ENCODE results near the gene RNF10. TPM values are rescaled to one million over a fixed set of nuclear protein-coding genes. Genes with fewer than 3 reads are reported as not detected.
"Not testable (repeated sequence)": the region's sequence is repeated elsewhere in the genome, so short reads cannot be mapped to it uniquely, and the experiment has no call there.

Gene RNF10
- total RNA-seq, 1 donor from 2014 or later, result 181 TPM

GRCh38 chr12:120614848-120615247 is 80.7 kb downstream of the RNF10 start:
- Mint-ChIP-seq H3K4me1 (ENCODE audit: low read depth) (peaks cover 6% of the 10 kb centered on the region), H3K36me3 (ENCODE audit: low read depth) (no peaks in the 10 kb centered on the region), H3K4me3 (no peak overlapping the region), H3K27me3 (ENCODE audit: insufficient read depth) (peaks cover 15% of the 10 kb centered on the region), H3K9me3 (no peaks in the 10 kb centered on the region), H3K27ac (no peak overlapping the region)
- DNase-seq (ENCODE audit: low spot score), result no peak
- intact Hi-C loops (cut with micrococcal nuclease), result no loop called here

DNA sequence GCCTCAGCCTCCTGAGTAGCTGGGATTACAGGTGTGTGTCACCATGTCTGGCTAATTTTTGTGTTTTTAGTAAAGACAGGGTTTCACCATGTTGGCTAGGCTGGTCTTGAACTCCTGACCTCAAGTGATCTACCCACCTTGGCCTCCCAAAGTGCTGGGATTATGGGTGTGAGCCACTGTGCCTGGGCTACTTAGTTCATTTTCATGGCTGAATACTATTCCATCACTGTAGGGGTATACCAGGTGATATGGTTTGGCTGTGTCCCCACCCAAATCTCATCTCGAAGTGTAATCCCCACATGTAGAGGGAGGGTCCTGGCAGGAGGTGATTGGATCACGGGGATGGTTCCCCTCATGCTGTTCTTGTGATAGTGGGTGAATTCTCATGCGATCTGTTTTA is 83.0 kb downstream of the RNF10 start:
- intact Hi-C loops (cut with micrococcal nuclease); H3K36me3 Mint-ChIP-seq (ENCODE audit: low read depth); H3K9me3 Mint-ChIP-seq; H3K27ac Mint-ChIP-seq; DNase-seq (ENCODE audit: low spot score); H3K4me3 Mint-ChIP-seq; H3K4me1 Mint-ChIP-seq (ENCODE audit: low read depth): not testable (repeated sequence)
- peaks cover 23% of the 10 kb centered on the region for H3K27me3 Mint-ChIP-seq (ENCODE audit: insufficient read depth)

- intact Hi-C loops (cut with micrococcal nuclease); H3K9me3 Mint-ChIP-seq; DNase-seq (ENCODE audit: low spot score); H3K36me3 Mint-ChIP-seq (ENCODE audit: low read depth); H3K4me1 Mint-ChIP-seq (ENCODE audit: low read depth); H3K27ac Mint-ChIP-seq; H3K4me3 Mint-ChIP-seq: not testable (repeated sequence)
- H3K27me3 Mint-ChIP-seq (ENCODE audit: insufficient read depth), result peaks cover 23% of the 10 kb centered on the region
These were observed 83.6 kb downstream of the RNF10 start for GRCh38 chr12:120617767-120618166.

DNA sequence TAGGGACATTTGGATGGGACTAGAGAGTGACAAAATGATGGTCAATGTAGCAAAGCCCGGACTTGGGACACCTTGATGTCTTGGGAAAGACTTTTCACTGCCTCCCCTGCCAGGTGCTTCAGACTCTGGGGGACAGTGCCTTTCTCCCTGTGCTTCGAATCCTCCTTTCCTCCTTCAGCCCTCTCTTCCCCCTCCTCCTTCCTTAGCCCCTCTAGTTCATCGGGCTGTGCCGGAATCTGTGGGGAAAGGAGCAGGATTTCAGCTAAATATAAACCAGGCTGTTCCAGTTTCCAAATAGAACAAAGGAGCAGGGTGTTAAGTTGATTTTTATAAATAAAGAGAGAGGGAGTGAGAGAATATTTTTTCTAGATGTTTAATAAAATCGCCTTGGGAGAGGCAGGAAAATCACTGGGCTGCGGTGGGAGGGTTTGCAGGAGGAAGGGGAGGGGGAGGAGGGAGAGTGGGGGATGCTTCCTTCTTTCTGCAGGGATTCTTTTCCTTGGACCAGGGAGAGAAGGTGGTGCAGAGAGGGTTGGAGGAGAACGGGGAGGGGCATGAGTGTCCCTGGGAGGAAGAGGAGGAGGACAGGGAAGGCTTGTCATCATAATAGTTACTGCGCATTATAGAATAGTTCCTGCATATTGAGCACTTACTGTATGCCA is 84.9 kb downstream of the RNF10 start:
- no peak overlapping the region for H3K4me3 Mint-ChIP-seq
- H3K36me3 Mint-ChIP-seq (ENCODE audit: low read depth), result no peaks in the 10 kb centered on the region
- H3K4me1 Mint-ChIP-seq (ENCODE audit: low read depth), result peaks cover 6% of the 10 kb centered on the region
- H3K27me3 Mint-ChIP-seq (ENCODE audit: insufficient read depth), result peaks cover 26% of the 10 kb centered on the region
- no peak for DNase-seq (ENCODE audit: low spot score)
- H3K27ac Mint-ChIP-seq, result no peak overlapping the region
- H3K9me3 Mint-ChIP-seq, result no peaks in the 10 kb centered on the region
- intact Hi-C loops (cut with micrococcal nuclease), result no loop called here

DNA sequence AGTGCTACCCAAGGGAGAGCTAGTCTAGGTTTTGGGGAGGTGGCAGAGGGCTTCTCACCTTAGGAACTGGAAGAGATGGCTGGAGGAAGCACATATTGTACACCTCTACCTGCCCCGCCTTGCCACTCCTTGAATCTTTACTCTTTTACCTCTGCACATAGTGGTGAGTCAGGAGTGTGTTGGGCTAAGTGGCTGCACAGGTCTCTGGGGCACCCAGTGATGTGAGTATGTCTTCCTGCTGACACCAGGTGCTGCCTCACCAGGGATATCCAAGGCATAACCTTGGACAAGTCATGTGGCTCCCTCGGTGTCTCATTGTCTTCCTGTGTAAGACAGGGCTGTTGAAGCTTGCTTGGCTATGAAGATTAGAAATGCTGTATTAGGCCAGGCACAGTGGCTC is 86.5 kb downstream of the RNF10 start:
- intact Hi-C loops (cut with micrococcal nuclease), result no loop called here
- Mint-ChIP-seq H3K27ac (no peak overlapping the region), H3K4me3 (no peak overlapping the region), H3K36me3 (ENCODE audit: low read depth) (no peaks in the 10 kb centered on the region), H3K27me3 (ENCODE audit: insufficient read depth) (peaks cover 30% of the 10 kb centered on the region), H3K4me1 (ENCODE audit: low read depth) (peaks cover 6% of the 10 kb centered on the region), H3K9me3 (no peaks in the 10 kb centered on the region)
- DNase-seq (ENCODE audit: low spot score), result no peak

GRCh38 chr12:120625557-120626419 is 91.6 kb downstream of the RNF10 start:
- no peak overlapping the region for H3K4me3 Mint-ChIP-seq
- intact Hi-C loops (cut with micrococcal nuclease), result no loop called here
- no peaks in the 10 kb centered on the region for H3K36me3 Mint-ChIP-seq (ENCODE audit: low read depth)
- H3K27ac Mint-ChIP-seq, result no peak overlapping the region
- no peak for DNase-seq (ENCODE audit: low spot score)
- H3K4me1 Mint-ChIP-seq (ENCODE audit: low read depth), result no peaks in the 10 kb centered on the region
- no peaks in the 10 kb centered on the region for H3K9me3 Mint-ChIP-seq
- peaks cover 16% of the 10 kb centered on the region for H3K27me3 Mint-ChIP-seq (ENCODE audit: insufficient read depth)

Other genes starting within 250 kb of the RNF10 start
- 5,055 and 7,832 TPM in 2 replicates for gene RNU4-2, start 242.5 kb upstream of the RNF10 start, total RNA-seq
- 2,369 and 3,474 TPM in 2 replicates for gene RNU4-1, start 241.1 kb upstream of the RNF10 start, total RNA-seq
- gene SIRT4, start 232.0 kb upstream of the RNF10 start, total RNA-seq, result 1.0 and 1.7 TPM in 2 replicates
- gene PLA2G1B, start 206.6 kb upstream of the RNF10 start, total RNA-seq, result not detected in 2 replicates
- 0.07 TPM in 1 of 2 replicates, not detected in the other for gene MSI1, start 165.2 kb upstream of the RNF10 start, total RNA-seq
- 352 and 365 TPM in 2 replicates for gene COX6A1, start 96.2 kb upstream of the RNF10 start, total RNA-seq
- gene TRIAP1, start 88.0 kb upstream of the RNF10 start, total RNA-seq, result 50.7 and 55.7 TPM in 2 replicates
- 34.0 and 38.8 TPM in 2 replicates for gene GATC, start 87.9 kb upstream of the RNF10 start, total RNA-seq
- 233 and 239 TPM in 2 replicates for gene SRSF9, start 64.6 kb upstream of the RNF10 start, total RNA-seq
- 341 and 356 TPM in 2 replicates for gene DYNLL1, start 38.2 kb upstream of the RNF10 start, total RNA-seq
- gene COQ5, start 5.2 kb upstream of the RNF10 start, total RNA-seq, result 27.8 and 29.8 TPM in 2 replicates
- 83.3 and 85.0 TPM in 2 replicates for gene POP5, start 47.0 kb downstream of the RNF10 start, total RNA-seq
- gene CABP1, start 106.3 kb downstream of the RNF10 start, total RNA-seq, result not detected in 2 replicates
- gene MLEC, start 152.8 kb downstream of the RNF10 start, total RNA-seq, result 139 and 150 TPM in 2 replicates
- gene UNC119B, start 176.1 kb downstream of the RNF10 start, total RNA-seq, result 24.2 and 24.6 TPM in 2 replicates
- 10.8 and 11.1 TPM in 2 replicates for gene ACADS, start 191.5 kb downstream of the RNF10 start, total RNA-seq

Data from activated T-helper 1 cell treated with anti-CD3 and anti-CD28 coated beads, Interleukin-12 subunit alpha, Interleukin-12 subunit beta, Interleukin-2, Interleukin-4 antibody, amounts not matched to agents 30 ng/mL and 10 ng/mL and 1 ng/mL, durations not matched to agents 14 hours and 24 hours and 36 hours (primary cell).